NCI-H2196 treated with DMSO at 0.1 percent for 48 hours (cell line): ENCODE measurements around the gene OOSP3.
"Not testable (repeated sequence)": the region's sequence is repeated elsewhere in the genome, so short reads cannot be mapped to it uniquely, and the experiment has no call there.

Experiments
- DNase-seq: peaks from one replicate; lab custom pipeline; 2025; ENCODE audit not compliant: unreplicated experiment; lab: John Stamatoyannopoulos, UW

Gene OOSP3

GRCh38 chr11:59875856-59876519 lies 2.6 kb upstream of the OOSP3 start:
- no peak for DNase-seq

DNA sequence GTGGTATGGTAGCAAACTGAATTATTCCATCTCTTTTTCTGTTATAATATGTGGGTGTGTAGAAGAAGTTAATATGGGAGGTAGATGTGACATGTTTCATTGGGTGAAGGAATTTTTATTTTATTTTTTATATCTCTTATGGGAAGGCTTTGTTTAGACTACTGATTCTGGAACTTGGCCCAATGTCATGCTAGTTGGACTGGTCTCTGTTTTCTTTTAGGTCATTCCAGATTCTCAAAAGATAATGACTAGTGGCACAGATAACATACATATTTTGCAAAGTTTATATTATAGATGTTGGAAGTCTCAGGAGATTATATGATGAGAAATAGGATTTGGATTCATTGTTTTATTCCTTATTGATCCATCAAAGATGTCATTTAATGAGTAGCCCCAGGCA lies 1.3 kb upstream of the OOSP3 start:
- DNase-seq, result no peak

DNA sequence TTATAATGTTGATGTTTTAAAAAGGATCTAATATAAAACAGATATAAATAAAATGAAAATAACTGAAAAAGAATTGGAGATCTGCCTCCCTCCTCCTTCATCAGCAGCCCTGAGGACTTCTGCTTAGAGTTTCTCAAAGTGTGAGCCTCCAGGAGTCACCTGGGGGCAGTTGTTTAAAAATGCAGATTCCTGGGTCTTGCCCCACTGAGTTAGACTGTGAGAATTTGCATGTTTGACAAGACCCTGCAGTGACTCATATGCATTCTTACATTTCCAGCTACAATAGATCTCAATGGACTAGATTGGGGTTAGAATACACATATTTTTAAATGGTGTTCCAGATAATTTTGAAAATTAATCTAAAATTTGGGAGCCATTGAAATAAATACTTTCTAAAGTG lies 798 bp upstream of the OOSP3 start:
- DNase-seq, result no peak

DNA sequence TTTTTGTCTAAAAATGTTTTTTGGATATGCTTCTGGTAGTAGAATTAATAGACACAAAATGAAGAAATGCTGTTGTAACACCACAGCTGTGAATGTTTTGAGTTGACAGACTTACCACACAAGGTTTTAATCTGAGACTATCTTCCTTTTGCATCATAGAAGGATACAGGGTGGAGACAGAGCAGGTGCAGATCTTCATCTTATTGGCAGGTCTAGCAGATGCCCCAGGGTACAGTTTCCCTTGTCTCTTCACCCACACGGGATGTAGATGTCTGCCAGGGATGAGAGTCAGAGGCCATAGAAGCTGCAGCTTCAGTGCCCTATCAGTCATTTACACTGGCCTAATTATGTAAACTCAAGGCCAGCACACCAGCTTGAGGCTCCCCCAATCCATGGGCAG lies 985 bp downstream of the OOSP3 start:
- no peak for DNase-seq

- no peak for DNase-seq
Observed at GRCh38 chr11:59883597-59883996, 5.0 kb downstream of the OOSP3 start.

DNA sequence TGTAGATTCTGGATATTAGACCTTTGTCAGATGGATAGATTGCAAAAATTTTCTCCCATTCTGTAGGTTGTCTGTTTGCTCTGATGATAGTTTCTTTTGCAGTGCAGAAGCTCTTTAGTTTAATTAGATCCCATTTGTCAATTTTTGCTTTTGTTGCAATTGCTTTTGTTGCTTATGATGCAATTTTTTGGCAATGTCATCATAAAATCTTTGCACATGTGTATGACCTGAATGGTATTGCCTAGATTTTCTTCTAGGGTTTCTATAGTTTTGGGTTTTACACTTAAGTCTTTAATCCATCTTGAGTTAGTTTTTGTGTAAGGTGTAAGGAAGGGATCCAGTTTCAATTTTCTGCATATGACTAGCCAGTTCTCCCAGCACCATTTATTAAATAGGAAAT lies 8.6 kb downstream of the OOSP3 start:
- not testable (repeated sequence) for DNase-seq

DNA sequence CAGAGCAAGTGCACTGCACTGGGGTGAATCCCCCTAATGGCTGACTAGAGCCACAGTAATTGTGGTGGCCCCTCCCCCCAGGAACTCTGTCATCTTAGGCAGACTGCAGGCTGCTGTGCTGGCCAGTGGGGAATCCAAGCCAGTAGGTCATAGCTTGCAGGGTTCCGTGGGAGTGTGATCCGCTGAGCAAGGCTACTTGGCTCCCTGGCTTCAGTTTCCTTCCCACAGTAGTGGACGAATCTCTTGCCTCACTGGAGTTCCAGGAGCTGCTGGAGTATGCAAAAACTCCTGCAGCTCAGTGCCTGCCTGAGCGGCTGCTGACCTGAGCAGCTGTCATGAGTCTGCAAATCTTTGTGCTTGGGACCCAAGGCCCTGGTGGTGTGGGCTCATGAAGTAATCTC lies 13.2 kb downstream of the OOSP3 start:
- DNase-seq, result no peak

GRCh38 chr11:59894616-59895015 lies 16.0 kb downstream of the OOSP3 start:
- DNase-seq, result no peak

- no peak for DNase-seq
Observed at GRCh38 chr11:59898046-59898445, 19.5 kb downstream of the OOSP3 start.

DNA sequence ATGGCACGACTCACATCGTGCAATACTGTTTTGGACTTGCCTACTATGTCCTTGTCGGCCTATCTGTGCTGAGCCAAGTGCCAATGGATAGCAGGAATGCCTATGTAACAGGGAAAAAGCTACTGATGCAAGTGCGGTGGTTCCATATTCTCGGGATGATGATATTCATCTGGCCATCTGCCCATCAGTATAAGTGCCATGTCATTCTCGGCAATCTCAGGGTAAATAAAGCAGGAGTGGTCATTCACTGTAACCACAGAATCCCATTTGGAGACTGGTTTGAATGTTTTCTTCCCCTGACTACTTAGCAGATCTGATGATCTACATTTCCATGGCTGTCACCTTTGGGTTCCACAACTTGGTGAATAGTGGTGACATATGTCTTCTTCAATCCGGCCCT lies 20.1 kb downstream of the OOSP3 start:
- no peak for DNase-seq

DNA sequence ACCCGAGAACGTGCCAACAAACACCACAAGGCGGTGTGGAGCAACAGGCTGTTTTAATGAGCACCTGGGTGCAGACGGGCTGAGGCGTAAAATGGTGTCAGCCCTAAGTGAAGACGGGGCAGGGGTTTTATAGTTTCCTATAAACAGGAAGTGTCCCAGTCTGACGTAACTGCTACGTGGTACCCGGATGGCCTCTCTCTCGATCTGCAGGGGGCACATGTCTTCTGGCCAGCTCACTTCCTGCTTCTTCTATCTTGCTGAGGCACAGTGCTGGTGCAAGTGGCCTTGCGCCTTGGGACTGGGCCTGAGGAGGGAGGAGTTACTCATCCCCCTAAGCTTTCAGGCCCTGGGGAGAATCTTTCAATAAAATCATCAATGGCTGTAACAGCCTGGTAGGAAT lies 20.9 kb downstream of the OOSP3 start:
- DNase-seq, result no peak

- DNase-seq, result no peak
Observed at GRCh38 chr11:59900366-59901126, 22.0 kb downstream of the OOSP3 start.

- DNase-seq, result no peak
Observed at GRCh38 chr11:59901306-59901705, 22.7 kb downstream of the OOSP3 start.

- not testable (repeated sequence) for DNase-seq
Observed at GRCh38 chr11:59903569-59903968, 25.0 kb downstream of the OOSP3 start.

GRCh38 chr11:59918480-59918879 lies 39.9 kb downstream of the OOSP3 start:
- DNase-seq, result no peak

GRCh38 chr11:59918987-59919589 lies 40.5 kb downstream of the OOSP3 start:
- no peak for DNase-seq

DNA sequence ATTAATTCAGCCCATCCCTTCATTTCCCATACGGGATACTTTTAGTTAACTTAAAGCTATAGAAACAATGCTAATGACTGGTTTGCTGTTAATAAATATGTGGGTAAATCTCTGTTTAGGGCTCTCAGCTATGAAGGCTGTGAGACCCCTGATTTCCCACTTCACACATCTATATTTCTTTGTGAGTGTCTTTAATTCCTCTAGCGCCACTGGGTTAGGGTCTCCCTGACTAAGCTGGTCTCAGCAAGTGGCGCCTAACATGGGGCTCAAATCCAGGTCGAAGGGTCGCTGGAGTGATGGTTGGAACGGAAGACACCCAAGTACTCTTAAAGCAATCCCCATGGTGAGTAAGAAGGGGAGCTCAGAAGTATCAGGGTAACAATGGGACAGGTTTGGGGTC lies 45.2 kb downstream of the OOSP3 start:
- DNase-seq, result no peak

DNA sequence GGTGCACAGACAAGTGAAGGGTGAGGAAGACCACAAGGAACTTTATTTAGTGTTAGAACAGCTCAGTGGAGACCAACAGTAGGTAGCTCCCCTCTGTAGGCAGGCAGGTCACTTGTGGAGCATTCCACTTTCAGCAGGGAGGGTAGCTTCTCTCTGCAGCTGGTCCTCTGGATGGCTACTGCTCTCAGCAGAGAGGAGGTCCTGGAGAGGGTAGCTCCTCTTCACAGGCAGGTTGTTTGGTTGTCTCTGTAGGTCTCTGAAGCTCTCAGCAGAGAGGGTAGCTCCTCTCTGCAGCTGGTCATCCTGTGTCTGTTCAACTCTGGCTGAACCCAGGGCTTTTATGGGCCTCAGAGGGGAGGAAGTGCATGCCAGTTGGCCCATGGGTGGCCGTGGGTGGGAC lies 53.1 kb downstream of the OOSP3 start:
- DNase-seq, result no peak

- DNase-seq, result no peak
Observed at GRCh38 chr11:59938132-59938531, 59.5 kb downstream of the OOSP3 start, which contains the start of gene OOSP1. OOSP1 (plus strand) TSS chr11:59938432; CDS start chr11:59938455, 23 bp downstream.

GRCh38 chr11:59938718-59939117 lies 60.1 kb downstream of the OOSP3 start:
- DNase-seq, result no peak

- DNase-seq, result no peak
Observed at GRCh38 chr11:59939482-59939881, 60.9 kb downstream of the OOSP3 start.

- no peak for DNase-seq
Observed at GRCh38 chr11:59941091-59941490, 62.5 kb downstream of the OOSP3 start.
